Activated CD8-positive, alpha-beta T cell treated with anti-CD3 and anti-CD28 coated beads for 36 hours (primary cell): ENCODE data around the gene SMAP1. TPM values are rescaled to one million over a fixed set of nuclear protein-coding genes. Genes with fewer than 3 reads are reported as not detected.

Experiments used
- ATAC-seq: fragments of 200-7000 bp; cut with Tn5 transposase; one replicate; pipeline ENCODE4 v1.10.0; 2021; ENCODE audit warnings: mild to moderate bottlenecking, moderate library complexity
- CTCF ChIA-PET: fragments of 350-600 bp; sonication (Branson Sonifier 250); formaldehyde crosslinking; loops from one replicate; lab custom pipeline; 2021; ENCODE audit warnings: antibody characterized with exemption; lab: Charles Lee
- POLR2A ChIA-PET: fragments of 350-600 bp; sonication (Branson Sonifier 250); formaldehyde crosslinking; loops from one replicate; lab custom pipeline; 2021; ENCODE audit warnings: antibody characterized with exemption; lab: Charles Lee
- DNase-seq: peaks from one replicate; pipeline ENCODE4 v3.0.0-alpha.2; 2020
- H3K27ac Mint-ChIP-seq: one replicate; pipeline ENCODE4 v1.8.0; 2021; ENCODE audit warnings: mild to moderate bottlenecking, mixed read lengths
- H3K27me3 Mint-ChIP-seq: one replicate; pipeline ENCODE4 v1.8.0; 2021; ENCODE audit warnings: mixed read lengths
- H3K36me3 Mint-ChIP-seq: one replicate; pipeline ENCODE4 v1.8.0; 2021; ENCODE audit warnings: low read depth, mixed read lengths
- H3K4me1 Mint-ChIP-seq: one replicate; pipeline ENCODE4 v1.8.0; 2021; ENCODE audit warnings: low read depth, mixed read lengths
- H3K4me3 Mint-ChIP-seq: one replicate; pipeline ENCODE4 v1.8.0; 2021; ENCODE audit warnings: mild to moderate bottlenecking, moderate library complexity, mixed read lengths
- H3K9me3 Mint-ChIP-seq: one replicate; pipeline ENCODE4 v1.8.0; 2021; ENCODE audit warnings: mixed read lengths
- intact Hi-C: fragments of 100-400 bp; cut with micrococcal nuclease; formaldehyde crosslinking; loops from one replicate; pipeline ENCODE4 v1.10.0; 2022
- total RNA-seq, 2 experiments: library from RNA; stranded (reverse); gene quantifications; one replicate each; pipeline ENCODE4 v1.2.3, GENCODE V29; 2021
- TF ChIP-seq, protein P1 (sequence below): fragments of 200-600 bp; IDR thresholded peaks from one replicate; pipeline ENCODE4 v1.8.0; 2022; ENCODE audit warnings: antibody characterized with exemption, mild to moderate bottlenecking

Gene SMAP1
- total RNA-seq, 2 experiments from 2014 or later: 24.1 to 26.3 TPM

DNA sequence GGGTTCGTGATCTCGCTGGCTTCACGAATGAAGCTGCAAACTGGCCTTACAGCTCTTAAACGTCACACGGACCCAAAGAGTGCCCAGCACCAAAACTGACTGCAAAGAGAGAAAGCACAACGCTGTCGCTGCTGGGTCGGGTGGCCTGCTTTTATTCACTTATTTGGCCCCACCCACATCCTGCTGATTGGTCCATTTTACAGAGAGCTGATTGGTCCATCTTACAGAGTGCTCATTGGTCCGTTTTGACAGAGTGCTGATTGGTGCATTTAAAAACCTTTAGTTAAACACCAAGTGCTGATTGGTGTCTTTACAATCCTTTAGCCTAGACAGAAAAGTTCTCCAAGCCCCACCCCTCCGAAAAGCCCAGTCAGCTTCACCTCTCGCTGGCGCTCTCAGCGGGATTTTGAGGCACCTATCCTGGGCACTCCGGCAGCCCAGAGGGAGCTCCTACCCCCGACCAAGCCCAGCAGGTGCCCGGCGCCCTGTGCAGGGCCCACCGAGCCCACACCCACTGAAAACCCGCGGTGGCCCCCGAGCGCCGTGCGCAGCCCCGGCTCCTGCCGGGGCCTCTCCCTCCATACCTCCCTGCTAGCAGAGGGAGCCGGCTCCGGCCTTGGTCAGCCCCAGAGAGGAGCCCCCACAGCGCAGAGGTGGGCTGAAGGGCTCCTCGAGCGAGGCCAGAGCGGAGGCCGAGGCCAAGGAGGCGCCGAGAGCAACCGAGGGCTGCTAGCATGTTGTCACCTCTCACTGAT is 40.0 kb upstream of the SMAP1 start:
- no peak for ATAC-seq
- intact Hi-C loops: no loop called here
- Mint-ChIP-seq H3K36me3 (no peaks in the 10 kb centered on the region), H3K9me3 (no peaks in the 10 kb centered on the region), H3K27ac (no peak overlapping the region), H3K27me3 (no peaks in the 10 kb centered on the region), H3K4me1 (no peaks in the 10 kb centered on the region), H3K4me3 (no peak overlapping the region)
- no peak for DNase-seq
- TF ChIP-seq, protein P1, sequence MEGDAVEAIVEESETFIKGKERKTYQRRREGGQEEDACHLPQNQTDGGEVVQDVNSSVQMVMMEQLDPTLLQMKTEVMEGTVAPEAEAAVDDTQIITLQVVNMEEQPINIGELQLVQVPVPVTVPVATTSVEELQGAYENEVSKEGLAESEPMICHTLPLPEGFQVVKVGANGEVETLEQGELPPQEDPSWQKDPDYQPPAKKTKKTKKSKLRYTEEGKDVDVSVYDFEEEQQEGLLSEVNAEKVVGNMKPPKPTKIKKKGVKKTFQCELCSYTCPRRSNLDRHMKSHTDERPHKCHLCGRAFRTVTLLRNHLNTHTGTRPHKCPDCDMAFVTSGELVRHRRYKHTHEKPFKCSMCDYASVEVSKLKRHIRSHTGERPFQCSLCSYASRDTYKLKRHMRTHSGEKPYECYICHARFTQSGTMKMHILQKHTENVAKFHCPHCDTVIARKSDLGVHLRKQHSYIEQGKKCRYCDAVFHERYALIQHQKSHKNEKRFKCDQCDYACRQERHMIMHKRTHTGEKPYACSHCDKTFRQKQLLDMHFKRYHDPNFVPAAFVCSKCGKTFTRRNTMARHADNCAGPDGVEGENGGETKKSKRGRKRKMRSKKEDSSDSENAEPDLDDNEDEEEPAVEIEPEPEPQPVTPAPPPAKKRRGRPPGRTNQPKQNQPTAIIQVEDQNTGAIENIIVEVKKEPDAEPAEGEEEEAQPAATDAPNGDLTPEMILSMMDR: no peak
- ChIA-PET CTCF (no interaction called here), POLR2A (no interaction called here)

DNA sequence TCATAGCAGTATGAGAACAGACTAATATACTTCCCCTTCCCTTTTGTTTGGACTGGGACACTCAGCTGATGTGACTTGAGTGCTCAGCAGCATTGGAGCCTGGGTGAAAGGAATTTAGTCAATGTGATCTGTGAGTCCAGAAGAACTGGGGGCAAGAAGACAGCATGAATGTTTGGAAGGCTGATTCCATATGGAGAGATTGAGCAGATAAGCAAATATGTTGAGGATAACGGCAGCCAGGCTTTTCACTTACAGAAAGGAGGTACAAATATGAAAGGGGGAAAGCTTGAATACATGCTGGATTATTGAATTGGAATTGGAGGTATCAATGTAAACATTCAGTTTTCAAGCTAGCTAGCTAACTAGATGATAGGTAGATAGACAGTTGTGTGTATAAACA is 37.8 kb upstream of the SMAP1 start:
- TF ChIP-seq, protein P1: no peak
- CTCF ChIA-PET: no interaction called here
- ATAC-seq: no peak
- Mint-ChIP-seq H3K4me1 (peaks cover 4% of the 10 kb centered on the region), H3K27me3 (no peaks in the 10 kb centered on the region), H3K36me3 (no peaks in the 10 kb centered on the region), H3K9me3 (no peaks in the 10 kb centered on the region), H3K4me3 (no peak overlapping the region), H3K27ac (no peak overlapping the region)
- no peak for DNase-seq
- POLR2A ChIA-PET: no interaction called here
- intact Hi-C loops: no loop called here

DNA sequence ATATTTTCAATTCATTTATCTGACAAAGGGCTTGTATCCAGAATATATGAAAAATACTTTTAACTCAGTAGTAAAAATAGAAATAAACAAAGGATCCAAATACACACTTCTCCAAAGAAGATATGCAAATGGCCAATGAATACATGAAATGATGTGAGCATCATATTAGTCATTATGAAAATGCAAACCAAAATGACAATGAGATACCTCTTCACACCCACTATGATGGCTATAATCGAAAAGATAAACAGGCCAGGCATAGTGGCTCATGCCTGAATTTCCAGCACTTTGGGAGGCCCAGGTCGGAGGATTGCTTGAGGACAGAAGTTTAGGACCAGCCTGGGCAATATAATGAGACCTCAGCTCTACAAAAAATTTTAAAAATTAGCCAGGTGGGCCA is 33.8 kb upstream of the SMAP1 start:
- no peaks in the 10 kb centered on the region for H3K27me3 Mint-ChIP-seq
- DNase-seq: no peak
- intact Hi-C loops: no loop called here
- no peak overlapping the region for H3K4me3 Mint-ChIP-seq
- ChIA-PET CTCF (interaction anchor here (1.4 kb wide), 1 partner anchor 14 kb away, joined by 4 read pairs; no protein-coding TSS in a partner anchor), POLR2A (no interaction called here)
- no peaks in the 10 kb centered on the region for H3K36me3 Mint-ChIP-seq
- ATAC-seq: no peak
- H3K27ac Mint-ChIP-seq: no peak overlapping the region
- H3K4me1 Mint-ChIP-seq: peaks cover 4% of the 10 kb centered on the region
- TF ChIP-seq, protein P1: no peak
- H3K9me3 Mint-ChIP-seq: no peaks in the 10 kb centered on the region

DNA sequence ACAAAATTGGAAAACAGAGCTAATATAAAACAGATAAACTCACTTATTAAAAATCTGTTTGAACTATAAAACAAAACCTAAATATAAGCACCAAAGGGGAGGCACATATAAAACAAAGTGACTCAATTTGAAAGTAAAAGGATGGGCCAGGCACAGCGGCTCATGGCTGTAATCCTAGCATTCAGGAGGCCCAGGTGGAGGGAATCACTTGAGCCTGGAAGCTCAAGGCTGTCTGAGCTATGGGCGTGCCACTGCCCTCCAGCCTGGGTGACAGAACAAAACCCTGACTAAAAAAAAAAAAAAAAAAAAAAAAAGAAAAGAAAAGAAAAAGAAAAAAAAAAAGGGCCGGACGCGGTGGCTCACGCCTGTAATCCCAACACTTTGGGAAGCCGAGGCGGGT is 31.1 kb upstream of the SMAP1 start:
- DNase-seq (no peak), ATAC-seq (no peak)
- H3K27ac Mint-ChIP-seq: no peak overlapping the region
- H3K9me3 Mint-ChIP-seq: no peaks in the 10 kb centered on the region
- TF ChIP-seq, protein P1: no peak
- POLR2A ChIA-PET: no interaction called here
- no peaks in the 10 kb centered on the region for H3K27me3 Mint-ChIP-seq
- no peak overlapping the region for H3K4me3 Mint-ChIP-seq
- H3K36me3 Mint-ChIP-seq: no peaks in the 10 kb centered on the region
- H3K4me1 Mint-ChIP-seq: peaks cover 4% of the 10 kb centered on the region
- intact Hi-C loops: no loop called here
- CTCF ChIA-PET: interaction anchor here (0.8 to 1.1 kb wide), 2 partner anchors 24 to 50 kb away, joined by 3 read pairs; no protein-coding TSS in a partner anchor

DNA sequence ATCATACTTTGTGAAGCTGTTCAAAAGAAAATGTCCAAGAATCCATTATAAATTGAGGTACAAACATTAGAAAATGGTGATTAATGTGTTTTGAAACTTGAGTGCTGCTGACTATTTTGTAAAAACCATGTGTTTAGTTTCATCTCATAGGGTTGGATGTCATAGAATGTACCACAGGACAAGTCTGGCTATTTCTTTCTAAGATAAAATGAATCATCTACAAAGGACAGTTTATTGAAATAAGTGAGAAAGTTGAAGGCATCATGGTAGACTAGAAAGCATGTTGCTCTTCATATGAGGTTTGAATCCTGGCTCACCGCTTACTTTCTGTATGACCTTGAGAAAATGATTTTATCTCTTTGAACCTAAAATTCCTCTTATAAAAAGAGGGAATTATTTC is 29.2 kb upstream of the SMAP1 start:
- Mint-ChIP-seq H3K9me3 (no peaks in the 10 kb centered on the region), H3K27ac (no peak overlapping the region), H3K27me3 (no peaks in the 10 kb centered on the region), H3K36me3 (no peaks in the 10 kb centered on the region), H3K4me3 (no peak overlapping the region), H3K4me1 (peaks cover 2% of the 10 kb centered on the region)
- POLR2A ChIA-PET: no interaction called here
- ATAC-seq (no peak), DNase-seq (no peak)
- intact Hi-C loops: no loop called here
- CTCF ChIA-PET: no interaction called here
- TF ChIP-seq, protein P1: no peak
